Aorta (tissue), 5 donors: ENCODE results near the gene LYZL6. TPM values are rescaled to one million over a fixed set of nuclear protein-coding genes. Genes with fewer than 3 reads are reported as not detected.

Experiments used
- ATAC-seq: fragments of 200-7000 bp; cut with Tn5 transposase; one replicate; pipeline ENCODE4 v1.9.1; 2022; ENCODE audit warnings: moderate library complexity; ENCODE audit not compliant: low FRiP score
- DNase-seq, 2 donors: peaks; one replicate each; pipeline ENCODE4 v3.0.0-alpha.2; 2020
- H3K27ac ChIP-seq, 2 donors: one replicate each; pipeline ENCODE4 v1.5.1; 2013; ENCODE audit warnings: low read length in 2 of 2, mild to moderate bottlenecking in 2 of 2, moderate library complexity in 2 of 2, control low read depth in 1 of 2, inconsistent platforms in 1 of 2, low read depth in 1 of 2
- H3K27me3 ChIP-seq, 2 donors: one replicate each; pipeline ENCODE4 v1.6.1; 2013; ENCODE audit warnings: control low read depth in 1 of 2, low read length in 1 of 2, mild to moderate bottlenecking in 1 of 2, moderate library complexity in 1 of 2; ENCODE audit not compliant: insufficient read depth in 2 of 2, control insufficient read depth in 1 of 2
- H3K36me3 ChIP-seq, 2 donors: one replicate each; pipeline ENCODE4 v1.6.1; 2013; ENCODE audit warnings: control low read depth in 1 of 2, low read length in 1 of 2, mild to moderate bottlenecking in 1 of 2; ENCODE audit not compliant: insufficient read depth in 2 of 2, control insufficient read depth in 1 of 2
- H3K4me1 ChIP-seq, 2 donors: one replicate each; pipeline ENCODE4 v1.6.1; 2013; ENCODE audit warnings: low read length in 2 of 2, control low read depth in 1 of 2, mild to moderate bottlenecking in 1 of 2, moderate library complexity in 1 of 2; ENCODE audit not compliant: insufficient read depth in 2 of 2, control insufficient read depth in 1 of 2
- H3K4me3 ChIP-seq, 2 donors: one replicate each; pipeline ENCODE4 v1.5.1; 2013; ENCODE audit warnings: low read length in 2 of 2, control low read depth in 1 of 2, mild to moderate bottlenecking in 1 of 2
- H3K9me3 ChIP-seq: one replicate; pipeline ENCODE4 v1.6.1; 2013; ENCODE audit warnings: mild to moderate bottlenecking, low read length; ENCODE audit not compliant: control insufficient read depth
- WGBS, 2 donors: extraction: QIAGEN DNeasy Blood & Tissue Kit; methylation state at CpG; one replicate each; pipeline ENCODE4 v1.1.7; 2013; 5-methylcytosine and 5-hydroxymethylcytosine counted together
- intact Hi-C, 2 donors: fragments of 100-400 bp; cut with DNase I; formaldehyde crosslinking; loops; one replicate each; pipeline versions ENCODE4 v1.14.2 to v1.15.0; 2022
- polyA plus RNA-seq, 2 donors: library from polyadenylated mRNA; stranded (reverse); fragments of 200-250 nt; gene quantifications; one replicate each; pipeline ENCODE4 v1.2.3, GENCODE V29; 2013
- total RNA-seq, 2 donors: library from RNA; stranded (reverse); fragmentation: NEBNext Ultra II Directional; extraction: Animal tissue kit (Norgen Biotek cat#: 25700); gene quantifications; one replicate each; pipeline ENCODE4 v1.2.1, GENCODE V29; 2021
- donor health status: healthy with polysubstance abuse.
- donor health status: Bipolar disorder and iron deficiency.
- donor health status: DM: no; HTN: no; CAD: no.
- donor health status: DM: no; HTN: no; CAD: no.
- donor health status: DM: yes; HTN: yes; CAD: no.

The LYZL6 gene
- total and polyA plus RNA-seq, 4 donors = not detected

- WGBS, 2 donors = 83 to 85% methylated on average over 10 of the region's 10 CpGs
- Histone ChIP-seq H3K9me3 (no peaks in the 10 kb centered on the region), H3K4me1 (no peaks in the 10 kb centered on the region), H3K27me3 (no peaks in the 10 kb centered on the region), H3K36me3 (no peaks in the 10 kb centered on the region), H3K4me3 (no peak overlapping the region), H3K27ac (no peak overlapping the region)
- ATAC-seq = no peak
- intact Hi-C loops = no loop called here
- no peak for DNase-seq
Observed at GRCh38 chr17:35934760-35935159, 8.8 kb downstream of the LYZL6 start.

- no peaks in the 10 kb centered on the region for H3K4me1 ChIP-seq
- no peak overlapping the region for H3K4me3 ChIP-seq
- ATAC-seq = no peak
- intact Hi-C loops = no loop called here
- no peaks in the 10 kb centered on the region for H3K36me3 ChIP-seq
- H3K27ac ChIP-seq = no peak overlapping the region
- no peaks in the 10 kb centered on the region for H3K27me3 ChIP-seq
- no peaks in the 10 kb centered on the region for H3K9me3 ChIP-seq
- no peak for DNase-seq
Observed at GRCh38 chr17:35932586-35932985, 10.9 kb downstream of the LYZL6 start.

GRCh38 chr17:35931794-35932425 lies 11.6 kb downstream of the LYZL6 start:
- no peak overlapping the region for H3K4me3 ChIP-seq
- intact Hi-C loops = no loop called here
- no peaks in the 10 kb centered on the region for H3K36me3 ChIP-seq
- H3K27me3 ChIP-seq = no peaks in the 10 kb centered on the region
- DNase-seq (peak in 1 of 2 donors; percentile 58), ATAC-seq (no peak)
- 13 to 22% methylated on average over 6 of the region's 6 CpGs for WGBS, 2 donors
- no peaks in the 10 kb centered on the region for H3K9me3 ChIP-seq
- no peak overlapping the region for H3K27ac ChIP-seq
- H3K4me1 ChIP-seq = no peaks in the 10 kb centered on the region

GRCh38 chr17:35930211-35931065 lies 13.1 kb downstream of the LYZL6 start, which contains the start of gene RDM1:
Gene RDM1, minus strand, starts transcription at chr17:35930773. Its CDS starts 46 bp downstream, at chr17:35930727.
- 2% methylated on average over 35 of the region's 35 CpGs for WGBS, 2 donors
- intact Hi-C loops = no loop called here
- no peak within 1 kb of the TSS for H3K27ac ChIP-seq

GRCh38 chr17:35927714-35928113 lies 15.8 kb downstream of the LYZL6 start:
- DNase-seq (no peak), ATAC-seq (no peak)
- intact Hi-C loops = no loop called here

More at GRCh38 chr17:35930211-35931065, 13.1 kb downstream of the LYZL6 start, which contains the start of gene RDM1:
- Histone ChIP-seq H3K27me3 (no peaks in the 10 kb centered on the region), H3K36me3 (no peaks in the 10 kb centered on the region), H3K4me1 (no peaks in the 10 kb centered on the region), H3K4me3 (peak within 1 kb of the TSS in 1 of 2 donors; percentile 5), H3K9me3 (no peaks in the 10 kb centered on the region)
- peak; percentile 84 for ATAC-seq
- DNase-seq = peak; percentile 72 to 86

GRCh38 chr17:35923609-35924114 lies 19.9 kb downstream of the LYZL6 start:
- ATAC-seq = no peak
- intact Hi-C loops = no loop called here
- 97% methylated on average over 6 of the region's 6 CpGs for WGBS, 2 donors

More at GRCh38 chr17:35927714-35928113, 15.8 kb downstream of the LYZL6 start:
- no peaks in the 10 kb centered on the region for H3K9me3 ChIP-seq
- H3K36me3 ChIP-seq = no peaks in the 10 kb centered on the region
- no peak overlapping the region for H3K4me3 ChIP-seq
- no peak overlapping the region for H3K27ac ChIP-seq
- H3K4me1 ChIP-seq = no peaks in the 10 kb centered on the region
- no peaks in the 10 kb centered on the region for H3K27me3 ChIP-seq

GRCh38 chr17:35920229-35920628 lies 23.3 kb downstream of the LYZL6 start:
- Histone ChIP-seq H3K27me3 (no peaks in the 10 kb centered on the region), H3K4me3 (no peak overlapping the region), H3K36me3 (no peaks in the 10 kb centered on the region), H3K9me3 (no peaks in the 10 kb centered on the region), H3K4me1 (no peaks in the 10 kb centered on the region), H3K27ac (no peak overlapping the region)
- ATAC-seq (no peak), DNase-seq (no peak)
- intact Hi-C loops = no loop called here
- WGBS, 2 donors = 97 to 100% methylated on average over 1 of the region's 1 CpG

More at GRCh38 chr17:35923609-35924114, 19.9 kb downstream of the LYZL6 start:
- H3K4me3 ChIP-seq = no peak overlapping the region
- no peak for DNase-seq
- H3K9me3 ChIP-seq = no peaks in the 10 kb centered on the region
- no peaks in the 10 kb centered on the region for H3K27me3 ChIP-seq
- H3K36me3 ChIP-seq = no peaks in the 10 kb centered on the region
- H3K4me1 ChIP-seq = no peaks in the 10 kb centered on the region
- no peak overlapping the region for H3K27ac ChIP-seq

- no peak for DNase-seq
- H3K27ac ChIP-seq = no peak overlapping the region
- H3K4me3 ChIP-seq = no peak overlapping the region
- no peaks in the 10 kb centered on the region for H3K9me3 ChIP-seq
- H3K4me1 ChIP-seq = no peaks in the 10 kb centered on the region
- no peaks in the 10 kb centered on the region for H3K36me3 ChIP-seq
- H3K27me3 ChIP-seq = no peaks in the 10 kb centered on the region
- 83 to 84% methylated on average over 3 of the region's 3 CpGs for WGBS, 2 donors
- ATAC-seq = no peak
- intact Hi-C loops = no loop called here
Observed at GRCh38 chr17:35918665-35919064, 24.8 kb downstream of the LYZL6 start.
